HG02973 (cell line): Measurements from ENCODE around the gene WDR45.

Experiments
- ATAC-seq: cut with Tn5 transposase; IDR thresholded peaks from one replicate; pipeline ENCODE4 v1.9.1; 2021; ENCODE audit warnings: moderate library complexity; ENCODE audit not compliant: unreplicated experiment

WDR45 gene

DNA sequence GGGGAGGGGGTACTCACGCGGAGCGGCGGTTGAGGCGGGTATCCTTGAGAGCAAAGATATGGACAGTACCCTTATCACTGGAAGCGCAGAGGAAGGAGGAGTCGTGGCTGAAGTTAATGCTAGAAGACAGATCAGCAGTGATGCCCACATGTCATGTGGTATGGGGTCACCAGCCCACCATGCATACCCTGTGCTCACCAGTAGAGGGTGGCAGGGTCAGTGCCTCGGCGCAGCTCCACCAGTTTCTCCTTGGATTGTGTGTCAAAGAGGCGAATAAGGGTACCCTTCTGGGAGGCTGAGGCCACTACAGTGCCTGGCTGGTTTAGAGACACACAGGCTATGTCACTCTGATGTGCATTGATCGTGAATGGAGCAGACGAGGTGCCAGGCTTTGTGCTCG is 4.3 kb downstream of the WDR45 start:
- ATAC-seq, result no peak

DNA sequence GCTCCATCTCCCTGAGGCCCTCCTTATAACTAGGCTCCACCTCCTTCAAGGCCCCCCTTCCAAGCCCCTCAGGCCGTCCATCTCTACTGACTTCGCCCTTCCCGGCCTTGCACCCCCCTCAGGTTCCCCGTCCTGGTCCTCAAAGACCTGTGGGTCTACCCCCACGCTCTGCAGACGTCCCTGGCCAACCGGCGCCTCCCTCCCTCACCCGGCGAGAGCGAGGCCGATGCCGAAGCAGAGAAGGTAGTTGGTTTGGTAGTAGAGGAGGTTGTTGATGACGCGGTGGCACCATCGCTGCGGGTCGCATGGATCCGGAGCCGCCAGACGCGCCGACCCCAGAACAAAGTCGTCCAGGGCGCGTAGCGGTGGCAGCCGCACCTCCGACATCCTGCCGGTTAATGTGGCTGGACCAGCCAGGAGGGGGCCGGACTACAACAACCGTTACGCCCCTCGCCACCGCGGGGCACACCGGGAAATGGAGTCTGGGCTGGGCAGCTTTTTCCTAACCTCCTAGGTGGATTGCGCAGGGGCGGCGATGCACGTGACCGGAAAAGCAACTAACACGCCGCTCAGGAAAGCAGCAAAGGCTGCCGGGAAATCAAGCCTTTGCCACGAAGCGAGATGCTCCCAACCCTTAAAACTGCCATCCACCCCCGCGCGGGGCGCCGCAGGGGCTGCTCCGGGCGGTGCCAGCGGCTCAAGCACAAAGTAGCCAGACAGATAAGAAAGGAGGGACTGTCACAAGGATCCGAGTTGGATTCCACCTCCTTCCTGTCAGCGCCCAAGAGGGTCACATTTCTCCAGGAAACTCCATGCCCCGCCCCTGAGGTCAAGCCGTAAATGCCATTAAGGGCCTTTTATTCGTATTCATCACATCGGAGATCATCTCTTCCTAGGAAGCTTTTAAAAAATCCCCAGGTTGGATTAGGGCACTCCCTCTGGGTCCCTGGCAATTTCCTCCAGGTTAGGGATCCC is 5.8 kb downstream of the WDR45 start, which contains the start of gene PRAF2:
TSS of gene PRAF2 (minus strand) at position 402 of the 975 bp plus-strand sequence. CDS start at position 387, 15 bp downstream.
- ATAC-seq, result peak; percentile 87

DNA sequence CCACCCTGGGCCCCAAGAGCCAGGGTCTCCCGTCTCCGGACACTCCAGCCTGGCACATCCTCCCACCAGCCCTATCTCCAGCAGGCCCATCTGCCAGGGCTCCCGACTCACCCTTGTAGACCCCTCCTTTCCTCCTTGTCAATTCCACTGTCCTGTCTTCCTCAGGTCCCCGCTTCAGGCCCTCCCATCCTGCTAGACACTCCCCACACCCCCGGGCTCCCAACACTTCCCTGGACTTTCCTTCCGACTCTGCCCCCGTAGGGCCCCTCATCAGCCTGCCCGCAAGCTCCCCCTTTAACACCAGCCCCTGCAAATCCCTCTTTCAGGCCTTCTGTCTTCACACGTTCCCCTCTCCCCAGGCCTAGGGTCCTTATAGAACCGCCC is 7.0 kb downstream of the WDR45 start:
- ATAC-seq, result no peak

GRCh38 chrX:49071877-49072711 is 7.6 kb downstream of the WDR45 start:
- ATAC-seq, result no peak

GRCh38 chrX:49070988-49071387 is 8.7 kb downstream of the WDR45 start:
- no peak for ATAC-seq

DNA sequence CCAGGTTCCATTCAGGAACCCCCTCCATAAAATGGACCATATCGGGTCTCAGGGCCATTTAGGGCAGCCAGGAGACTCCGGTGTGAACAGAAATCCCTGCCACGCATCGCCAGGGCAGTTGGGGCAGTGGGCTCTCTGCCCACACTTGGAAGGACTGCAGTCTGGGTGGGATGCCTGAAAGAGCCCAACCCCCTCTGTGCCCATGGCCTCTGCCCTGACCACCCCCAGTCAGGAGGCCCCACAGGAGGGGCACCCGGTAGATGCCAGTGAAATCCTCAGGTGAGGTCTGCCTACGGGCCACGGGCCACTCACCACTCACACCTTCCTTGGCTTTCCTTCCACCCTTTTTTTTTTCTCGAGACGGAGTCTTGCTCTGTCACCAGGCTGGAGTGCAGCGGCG is 10.6 kb downstream of the WDR45 start:
- no peak for ATAC-seq

- no peak for ATAC-seq
Measured at GRCh38 chrX:49067285-49068120, 12.2 kb downstream of the WDR45 start.

GRCh38 chrX:49066690-49067089 is 13.0 kb downstream of the WDR45 start:
- no peak for ATAC-seq

DNA sequence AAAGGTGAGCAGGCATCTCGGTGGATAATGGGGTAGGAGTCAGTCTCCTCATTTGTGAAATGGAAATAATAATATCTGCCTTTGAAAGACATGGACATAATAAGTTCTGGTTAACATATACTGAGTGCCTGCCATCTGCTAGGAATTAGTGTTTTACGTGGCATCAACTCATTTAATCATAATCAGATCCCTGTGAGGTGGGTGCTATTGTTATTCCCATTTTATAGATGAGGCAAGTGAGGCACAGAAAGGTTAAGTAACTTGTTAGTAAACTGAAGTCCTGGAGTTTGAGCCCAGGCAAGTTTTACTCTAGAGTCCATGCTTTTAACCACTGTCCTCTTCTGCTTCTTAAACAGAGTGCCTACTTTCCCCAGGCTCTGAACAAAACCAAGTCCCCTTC is 13.4 kb downstream of the WDR45 start:
- ATAC-seq, result no peak

DNA sequence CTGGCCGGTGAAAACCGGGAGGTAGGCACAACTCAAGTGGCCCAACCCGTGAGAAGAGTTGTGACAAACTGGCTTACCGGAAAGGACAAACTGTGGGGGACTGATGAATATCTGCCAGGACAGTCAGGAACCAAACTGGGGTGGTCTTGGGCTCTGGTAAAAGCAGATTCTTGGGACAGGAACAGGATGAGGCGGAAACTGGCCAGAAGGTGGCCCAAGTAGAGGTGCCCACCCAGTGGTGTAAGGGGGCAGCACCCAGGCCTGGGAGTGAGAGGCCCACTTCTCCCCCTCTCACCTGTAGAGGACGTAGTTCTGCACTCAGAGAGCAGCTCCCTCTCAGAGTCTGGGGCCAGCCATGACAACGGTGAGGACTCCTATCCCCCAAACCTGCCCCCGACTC is 15.0 kb downstream of the WDR45 start:
- no peak for ATAC-seq

- ATAC-seq, result no peak
Measured at GRCh38 chrX:49064303-49064702, 15.4 kb downstream of the WDR45 start.

GRCh38 chrX:49063715-49064114 is 16.0 kb downstream of the WDR45 start:
- ATAC-seq, result no peak

GRCh38 chrX:49061916-49062315 is 17.8 kb downstream of the WDR45 start:
- no peak for ATAC-seq

- ATAC-seq, result no peak
Measured at GRCh38 chrX:49061490-49061889, 18.2 kb downstream of the WDR45 start.

DNA sequence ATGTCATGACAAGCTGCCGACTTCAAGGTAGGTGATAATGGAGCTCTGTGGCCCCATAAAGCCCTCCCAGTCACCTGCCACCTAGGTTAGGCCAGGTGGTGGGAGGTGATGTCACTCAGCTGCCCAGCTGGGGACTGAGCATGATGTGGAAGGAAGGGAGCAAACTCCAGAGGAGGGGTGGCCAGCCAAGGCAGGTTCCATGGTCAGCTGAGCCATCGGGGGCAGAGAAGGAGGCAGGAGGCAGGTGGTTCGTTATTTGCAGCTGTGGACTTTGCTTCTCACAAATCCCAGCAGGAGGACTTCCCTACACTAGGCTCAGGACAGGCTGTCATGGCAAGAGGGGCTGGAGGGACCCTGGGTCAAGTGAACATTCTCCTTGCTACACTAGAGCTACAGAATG is 18.8 kb downstream of the WDR45 start:
- no peak for ATAC-seq

DNA sequence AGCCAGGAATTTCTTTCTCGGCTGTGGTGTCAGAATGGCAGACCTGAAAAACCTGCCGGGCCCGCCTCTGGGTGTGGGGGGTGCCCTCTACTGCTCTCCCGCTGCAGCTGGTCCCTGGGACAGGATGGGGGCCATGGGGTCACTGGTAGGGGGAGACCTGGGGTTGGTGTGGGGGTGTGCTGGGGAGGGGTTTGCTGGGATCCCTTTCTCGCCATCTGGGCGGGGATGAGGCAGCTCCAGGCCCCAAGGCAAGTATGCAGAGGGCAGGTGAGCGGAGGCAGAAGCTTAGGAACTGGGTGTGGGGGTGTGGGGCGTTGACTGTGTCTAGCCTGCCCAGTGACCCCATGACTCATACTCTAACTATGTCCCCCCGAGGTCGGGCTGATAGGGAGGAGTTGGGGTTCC is 20.0 kb downstream of the WDR45 start:
- no peak for ATAC-seq

GRCh38 chrX:49059201-49059600 is 20.5 kb downstream of the WDR45 start:
- ATAC-seq, result no peak

DNA sequence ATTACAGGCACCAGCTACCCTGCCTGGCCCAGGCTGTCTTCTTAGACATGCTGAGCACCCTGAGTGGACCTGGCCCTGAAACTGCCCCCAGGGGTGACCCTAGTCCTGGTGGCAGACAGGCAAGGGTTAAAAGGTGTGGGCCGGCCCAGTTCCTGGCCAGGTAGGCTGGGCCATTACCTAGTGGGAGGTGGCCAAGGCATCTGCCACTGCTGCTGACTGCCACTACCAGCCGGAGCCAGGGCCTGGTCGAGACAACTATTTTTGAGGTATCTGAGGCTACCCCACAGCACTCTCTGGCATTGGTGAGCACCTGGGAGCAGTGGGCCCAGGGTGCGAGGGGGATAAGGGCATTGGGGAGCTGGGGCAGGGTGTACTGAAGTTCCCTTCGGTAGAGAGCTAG is 20.9 kb downstream of the WDR45 start, which contains the start of gene CCDC120:
TSS of gene CCDC120 (plus strand) at position 206 of the 400 bp plus-strand sequence. CDS start 3,043 bp downstream, outside the sequence.
- no peak for ATAC-seq

DNA sequence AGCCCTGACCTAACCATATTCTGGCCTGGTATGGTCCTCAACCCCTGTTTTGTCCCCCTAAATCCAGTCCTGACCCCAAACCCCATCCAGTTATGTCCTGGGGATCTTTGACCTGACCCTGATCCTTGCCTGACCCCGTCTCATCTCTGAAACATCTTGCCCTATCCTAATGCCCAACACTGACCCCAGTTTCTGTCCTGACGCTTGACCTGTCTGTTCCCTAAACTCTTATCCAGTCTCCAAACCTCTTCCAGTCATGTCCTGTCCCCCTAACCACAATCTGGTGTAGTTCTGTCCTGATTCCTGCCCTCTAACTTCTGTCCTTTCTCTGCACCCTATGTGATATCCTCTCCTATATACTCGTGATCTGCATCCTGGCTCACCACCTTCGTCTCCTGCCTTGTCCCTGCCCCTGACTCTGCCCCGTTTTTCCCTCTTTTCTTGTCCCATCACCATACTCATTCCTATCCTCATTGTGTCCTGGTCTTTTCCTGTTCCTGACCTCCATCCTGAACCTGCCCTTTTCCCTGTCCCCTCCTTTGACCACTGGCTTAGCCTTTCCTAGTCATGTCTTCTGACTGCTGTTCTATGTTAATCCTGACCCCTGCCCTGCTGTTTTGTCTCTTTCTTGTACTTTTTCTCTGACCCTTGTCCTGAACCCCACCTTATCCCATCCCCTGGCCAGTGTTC is 25.5 kb downstream of the WDR45 start:
- ATAC-seq, result no peak
